Gastroesophageal sphincter (tissue), 4 donors: Measurements from ENCODE around the gene PIP4K2A. TPM values are rescaled to one million over a fixed set of nuclear protein-coding genes. Genes with fewer than 3 reads are reported as not detected.

Experiments used
- ATAC-seq: fragments of 150-250 bp; one replicate; pipeline ENCODE4 v1.9.1; 2016; ENCODE audit warnings: mild to moderate bottlenecking, moderate library complexity
- H3K27ac ChIP-seq, 4 donors: fragments of 200-600 bp; sonication (generic) in 3 of 4; 1 replicate in 3 of 4; 2 replicates in 1 of 4; pipeline ENCODE4 v1.5.1; 2016 to 2019
- H3K27me3 ChIP-seq: fragments of 200-600 bp; sonication (generic); one replicate; pipeline ENCODE4 v1.5.1; 2019
- H3K36me3 ChIP-seq, 2 donors: fragments of 200-600 bp; sonication (generic); one replicate each; pipeline ENCODE4 v1.5.1; 2019; ENCODE audit warnings: control low read depth in 1 of 2
- H3K4me1 ChIP-seq, 3 donors: fragments of 200-600 bp; sonication (generic); 1 replicate in 2 of 3; 2 replicates in 1 of 3; pipeline ENCODE4 v1.5.1; 2016 to 2019; ENCODE audit warnings: control low read depth in 2 of 3
- H3K4me3 ChIP-seq, 2 donors: fragments of 200-600 bp; sonication (generic); one replicate each; pipeline ENCODE4 v1.5.1; 2019; ENCODE audit warnings: mild to moderate bottlenecking in 1 of 2, moderate library complexity in 1 of 2
- H3K9me3 ChIP-seq, 3 donors: fragments of 200-600 bp; sonication (generic); one replicate each; pipeline ENCODE4 v1.5.1; 2017 to 2019; ENCODE audit warnings: control low read depth in 2 of 3
- EP300 ChIP-seq: sonication (generic); formaldehyde crosslinking; IDR thresholded peaks from one replicate; pipeline ENCODE4 v1.6.1; 2017; ENCODE audit warnings: antibody characterized with exemption, mild to moderate bottlenecking
- POLR2A ChIP-seq, 2 donors: fragments of 450-650 bp; IDR thresholded peaks; one replicate each; pipeline ENCODE4 v1.6.1; 2017; ENCODE audit warnings: antibody characterized with exemption in 2 of 2, mild to moderate bottlenecking in 2 of 2, moderate library complexity in 1 of 2
- POLR2AphosphoS5 ChIP-seq: sonication (generic); formaldehyde crosslinking; IDR thresholded peaks from one replicate; pipeline ENCODE4 v1.6.1; 2017; ENCODE audit warnings: antibody characterized with exemption
- WGBS, 2 donors: methylation state at CpG; one replicate each; pipeline ENCODE4 v1.1.5; 2018; ENCODE audit warnings: low coverage in 1 of 2; 5-methylcytosine and 5-hydroxymethylcytosine counted together
- total RNA-seq, 4 donors: library from RNA; depleted of rRNA; stranded (reverse); fragments of >200 nt; gene quantifications; one replicate each; pipeline ENCODE4 v1.1.0, GENCODE V29; 2016
- TF ChIP-seq, protein P1 (sequence below), 4 experiments: fragments of 200-600 bp in 2 of 4; fragments of 450-650 bp in 2 of 4; sonication (generic) in 1 of 4; IDR thresholded peaks; one replicate each; pipeline ENCODE4 v1.5.1; 2017 to 2019; ENCODE audit warnings: antibody characterized with exemption in 4 of 4, mild to moderate bottlenecking in 2 of 4, moderate library complexity in 2 of 4

The PIP4K2A gene
- total RNA-seq, 4 donors from 2014 or later = 30.4 to 57.2 (median 51.3) TPM

DNA sequence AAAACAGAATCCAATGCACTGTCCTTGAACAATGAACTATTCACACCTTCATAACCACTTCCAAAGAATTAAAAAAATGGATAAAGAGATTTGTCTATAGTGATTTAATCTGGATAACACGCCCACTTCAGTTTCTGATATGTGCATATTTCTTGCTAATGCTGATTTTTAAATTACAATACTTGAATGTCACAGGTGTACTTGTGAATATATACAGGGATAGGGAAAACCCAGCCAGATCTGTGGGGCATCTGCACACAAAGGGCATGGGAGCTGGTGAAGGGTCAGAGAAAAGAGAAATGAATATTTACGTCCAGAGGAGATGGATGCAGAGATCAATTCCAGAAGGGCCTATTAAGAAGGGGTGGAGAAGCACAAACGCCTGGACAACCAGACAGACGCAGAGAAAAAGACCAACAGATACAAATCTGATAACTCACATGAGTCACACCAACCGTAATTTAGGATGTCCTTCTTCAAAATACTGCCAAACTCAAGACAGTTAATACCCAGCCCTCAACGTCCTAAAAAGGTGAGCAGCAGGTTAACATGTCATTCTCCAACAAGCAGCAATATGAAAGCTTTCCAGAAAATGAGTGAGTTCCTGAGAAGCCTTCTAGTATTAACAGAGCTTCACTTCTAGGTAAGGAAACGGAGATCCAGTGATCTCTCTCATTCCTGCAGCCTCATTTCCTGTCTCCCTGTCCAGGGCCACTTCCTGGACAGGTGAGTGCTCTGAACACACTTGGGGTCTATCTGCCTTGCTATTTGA, 41.9 kb downstream of the PIP4K2A start:
- no peak overlapping the region for H3K27ac ChIP-seq
- H3K27me3 ChIP-seq = no peaks in the 10 kb centered on the region
- no peak for ATAC-seq
- no peaks in the 10 kb centered on the region for H3K36me3 ChIP-seq
- H3K4me3 ChIP-seq = no peak overlapping the region
- H3K9me3 ChIP-seq = no peaks in the 10 kb centered on the region
- H3K4me1 ChIP-seq = peaks cover 5 to 48% (median 5%) of the 10 kb centered on the region in 3 donors
- TF ChIP-seq, protein P1, sequence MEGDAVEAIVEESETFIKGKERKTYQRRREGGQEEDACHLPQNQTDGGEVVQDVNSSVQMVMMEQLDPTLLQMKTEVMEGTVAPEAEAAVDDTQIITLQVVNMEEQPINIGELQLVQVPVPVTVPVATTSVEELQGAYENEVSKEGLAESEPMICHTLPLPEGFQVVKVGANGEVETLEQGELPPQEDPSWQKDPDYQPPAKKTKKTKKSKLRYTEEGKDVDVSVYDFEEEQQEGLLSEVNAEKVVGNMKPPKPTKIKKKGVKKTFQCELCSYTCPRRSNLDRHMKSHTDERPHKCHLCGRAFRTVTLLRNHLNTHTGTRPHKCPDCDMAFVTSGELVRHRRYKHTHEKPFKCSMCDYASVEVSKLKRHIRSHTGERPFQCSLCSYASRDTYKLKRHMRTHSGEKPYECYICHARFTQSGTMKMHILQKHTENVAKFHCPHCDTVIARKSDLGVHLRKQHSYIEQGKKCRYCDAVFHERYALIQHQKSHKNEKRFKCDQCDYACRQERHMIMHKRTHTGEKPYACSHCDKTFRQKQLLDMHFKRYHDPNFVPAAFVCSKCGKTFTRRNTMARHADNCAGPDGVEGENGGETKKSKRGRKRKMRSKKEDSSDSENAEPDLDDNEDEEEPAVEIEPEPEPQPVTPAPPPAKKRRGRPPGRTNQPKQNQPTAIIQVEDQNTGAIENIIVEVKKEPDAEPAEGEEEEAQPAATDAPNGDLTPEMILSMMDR (IDR thresholded peaks at IDR 0.05) = no peak
- TF ChIP-seq POLR2A (IDR thresholded peaks at IDR 0.05) (no peak), EP300 (no peak), POLR2AphosphoS5 (no peak)
- WGBS, 2 donors = 71 to 83% methylated on average over 7 of the region's 7 CpGs

DNA sequence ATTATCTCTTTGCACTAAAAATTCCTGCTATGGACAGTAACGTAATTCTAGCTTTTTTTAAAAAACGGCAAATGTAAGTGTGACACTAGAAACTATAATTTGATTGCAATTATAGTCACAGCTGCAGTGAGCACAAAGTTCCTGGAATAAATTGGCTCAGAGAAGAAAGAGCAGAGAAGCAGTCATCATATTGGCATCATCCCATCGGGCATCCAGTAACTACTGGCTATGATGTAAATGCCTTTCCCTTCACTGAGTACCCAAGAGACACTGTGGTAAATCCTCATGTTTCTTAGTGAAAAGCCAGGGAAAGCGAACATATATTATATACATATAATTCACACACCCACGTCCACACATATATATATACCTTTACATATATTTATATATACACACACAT, 43.6 kb downstream of the PIP4K2A start:
- WGBS, 2 donors = 60 to 61% methylated on average over 5 of the region's 5 CpGs
- TF ChIP-seq EP300 = no peak
- peak; percentile 76 for TF ChIP-seq POLR2AphosphoS5
- Histone ChIP-seq H3K9me3 (no peaks in the 10 kb centered on the region), H3K27me3 (no peaks in the 10 kb centered on the region), H3K4me1 (peaks cover 5 to 48% (median 5%) of the 10 kb centered on the region in 3 donors), H3K4me3 (no peak overlapping the region), H3K27ac (no peak overlapping the region), H3K36me3 (no peaks in the 10 kb centered on the region)
- no peak for ATAC-seq

GRCh38 chr10:22669163-22669711, 45.1 kb downstream of the PIP4K2A start:
- Histone ChIP-seq H3K4me1 (peaks cover 5 to 43% (median 5%) of the 10 kb centered on the region in 3 donors), H3K9me3 (no peaks in the 10 kb centered on the region)
- 82 to 88% methylated on average over 12 of the region's 13 CpGs for WGBS, 2 donors

GRCh38 chr10:22667093-22667480, 47.3 kb downstream of the PIP4K2A start:
- WGBS, 2 donors = 74 to 92% methylated on average over 2 of the region's 2 CpGs
- no peaks in the 10 kb centered on the region for H3K9me3 ChIP-seq
- H3K4me3 ChIP-seq = no peak overlapping the region
- ATAC-seq = no peak
- H3K27me3 ChIP-seq = no peaks in the 10 kb centered on the region
- TF ChIP-seq EP300 (no peak), POLR2A (IDR thresholded peaks at IDR 0.05) (no peak), POLR2AphosphoS5 (no peak)
- TF ChIP-seq, protein P1 (IDR thresholded peaks at IDR 0.05) = no peak
- no peaks in the 10 kb centered on the region for H3K36me3 ChIP-seq
- H3K4me1 ChIP-seq = peaks cover 0 to 26% (median 0%) of the 10 kb centered on the region in 3 donors
- H3K27ac ChIP-seq = no peak overlapping the region

More at GRCh38 chr10:22669163-22669711, 45.1 kb downstream of the PIP4K2A start:
- Histone ChIP-seq H3K36me3 (no peaks in the 10 kb centered on the region), H3K4me3 (no peak overlapping the region), H3K27me3 (no peaks in the 10 kb centered on the region), H3K27ac (no peak overlapping the region)
- ATAC-seq = no peak
- TF ChIP-seq, protein P1 (IDR thresholded peaks at IDR 0.05) = no peak
- TF ChIP-seq POLR2AphosphoS5 (no peak), POLR2A (IDR thresholded peaks at IDR 0.05) (no peak), EP300 (no peak)

- Histone ChIP-seq H3K4me3 (no peak overlapping the region), H3K36me3 (no peaks in the 10 kb centered on the region), H3K27ac (no peak overlapping the region), H3K9me3 (no peaks in the 10 kb centered on the region), H3K27me3 (no peaks in the 10 kb centered on the region), H3K4me1 (peaks cover 0 to 26% (median 0%) of the 10 kb centered on the region in 3 donors)
- no peak for TF ChIP-seq POLR2AphosphoS5
- TF ChIP-seq EP300 = no peak
- TF ChIP-seq, protein P1 (IDR thresholded peaks at IDR 0.05) = no peak
- no peak for TF ChIP-seq POLR2A (IDR thresholded peaks at IDR 0.05)
- WGBS, 2 donors = 56 to 60% methylated on average over 7 to 9 of the region's 9 CpGs
- ATAC-seq = no peak
Measured at GRCh38 chr10:22666287-22667092, 47.9 kb downstream of the PIP4K2A start.
